ENCODE results near the gene APOE. TPM values are rescaled to one million over a fixed set of nuclear protein-coding genes. Genes with fewer than 3 reads are reported as not detected.

The APOE gene
- total and polyA plus RNA-seq, 2 of the 13 experiments (the other 11 are each of a cell fraction or from before 2014, with no cell fraction given) = 1,328 to 1,470 TPM

GRCh38 chr19:44905437-44906160 is at the start of gene APOE (continued):
- TF ChIP-seq CENPX (CRISPR knock-in tag; IDR thresholded peaks at IDR 0.05) (no peak), AGO1 (IDR thresholded peaks at IDR 0.05; ENCODE audit: low read depth, low read length, poor library complexity, severe bottlenecking) (peak; percentile 92), ZNF773 (CRISPR knock-in tag; IDR thresholded peaks at IDR 0.05; ENCODE audit: borderline replicate concordance) (0 out of 2 replicates have a peak, but pooled peaks have one; percentile 14), ZNF451 (CRISPR knock-in tag; IDR thresholded peaks at IDR 0.05) (no peak), ZNF280D (CRISPR knock-in tag; IDR thresholded peaks at IDR 0.05) (no peak), ZNF576 (CRISPR knock-in tag; IDR thresholded peaks at IDR 0.05) (no peak), SP4 (CRISPR knock-in tag; IDR thresholded peaks at IDR 0.05) (peak; percentile 58; the same call in 1 of the 2 replicates), ZGPAT (CRISPR knock-in tag; IDR thresholded peaks at IDR 0.05) (peak; percentile 50; the same call in 1 of the 2 replicates), JUND (CRISPR knock-in tag; IDR thresholded peaks at IDR 0.05) (0 out of 2 replicates have a peak, but pooled peaks have one; percentile 7), ZBTB10 (CRISPR knock-in tag; IDR thresholded peaks at IDR 0.05; ENCODE audit: borderline replicate concordance) (0 out of 2 replicates have a peak, but pooled peaks have one; percentile 11), ZBTB20 (CRISPR knock-in tag; IDR thresholded peaks at IDR 0.05; ENCODE audit: borderline replicate concordance, low read depth) (peak; percentile 18; the same call in 1 of the 2 replicates), THAP7 (CRISPR knock-in tag; IDR thresholded peaks at IDR 0.05) (no peak), NR0B2 (CRISPR knock-in tag; IDR thresholded peaks at IDR 0.05) (no peak), SAP130 (CRISPR knock-in tag; IDR thresholded peaks at IDR 0.05; ENCODE audit: low read depth) (peak; percentile 78), NCOA2 (CRISPR knock-in tag; IDR thresholded peaks at IDR 0.05) (peak; percentile 24; the same call in 1 of the 2 replicates), ATF7-NPFF (CRISPR knock-in tag; IDR thresholded peaks at IDR 0.05; ENCODE audit: low read depth) (0 out of 2 replicates have a peak, but pooled peaks have one; percentile 51), BHLHE40 (IDR thresholded peaks at IDR 0.05; ENCODE audit: low read length) (no peak), ZNF589 (CRISPR knock-in tag; conservative IDR thresholded peaks at IDR 0.05) (0 out of 2 replicates have a peak, but pooled peaks have one; percentile 9), ZNF776 (CRISPR knock-in tag; IDR thresholded peaks at IDR 0.05) (no peak), DMAP1 (CRISPR knock-in tag; IDR thresholded peaks at IDR 0.05) (peak; percentile 65)

All from HepG2 (cell line).